HepG2 (cell line): ENCODE data around the gene GFY. TPM values are rescaled to one million over a fixed set of nuclear protein-coding genes. Genes with fewer than 3 reads are reported as not detected.

Experiments
- ETV5 ChIP-seq: IDR thresholded peaks from 2 replicates; pipeline ENCODE4 v1.6.1; 2018; ENCODE audit warnings: missing biosample characterization, missing genetic modification reagents, inconsistent platforms, borderline replicate concordance
- FOSL2 ChIP-seq: sonication (generic); formaldehyde crosslinking; IDR thresholded peaks from 2 replicates; pipeline ENCODE4 v1.4.0; 2020; ENCODE audit warnings: missing genetic modification reagents
- GABPA ChIP-seq, 2 experiments: IDR thresholded peaks; 2 replicates each; pipeline ENCODE4 v1.6.1; 2011 to 2016; ENCODE audit warnings: low read depth in 2 of 2, low read length in 1 of 2, missing biosample characterization in 1 of 2, missing genetic modification characterization in 1 of 2
- HMG20A ChIP-seq: IDR thresholded peaks from 2 replicates; pipeline ENCODE4 v1.6.1; 2016; ENCODE audit warnings: borderline replicate concordance
- KDM2A ChIP-seq: sonication (generic); formaldehyde crosslinking; IDR thresholded peaks from 2 replicates; pipeline ENCODE4 v1.4.0; 2020; ENCODE audit warnings: low read depth, missing genetic modification reagents, borderline replicate concordance
- MBNL3 ChIP-seq: fragments of 250-450 bp; sonication (Bioruptor Pico); conservative IDR thresholded peaks from 2 replicates; pipeline ENCODE4 v1.8.0; 2022; ENCODE audit warnings: mild to moderate bottlenecking, inconsistent platforms
- PCBP2 ChIP-seq: fragments of 200-400 bp; formaldehyde crosslinking; optimal IDR thresholded peaks from 2 replicates; pipeline ENCODE3; 2018; ENCODE audit warnings: low read length, low read depth; ENCODE audit not compliant: poor library complexity, severe bottlenecking
- POLR2A ChIP-seq, 2 experiments: IDR thresholded peaks; 2 replicates each; pipeline ENCODE4 v1.6.1; 2011; ENCODE audit warnings: low read depth in 2 of 2, low read length in 2 of 2, mild to moderate bottlenecking in 1 of 2, moderate library complexity in 1 of 2; ENCODE audit not compliant: insufficient read depth in 1 of 2
- RAD21 ChIP-seq: fragments of 450-650 bp; formaldehyde crosslinking; IDR thresholded peaks from 2 replicates; pipeline ENCODE4 v1.5.0; 2020; ENCODE audit warnings: mild to moderate bottlenecking
- SRF ChIP-seq: IDR thresholded peaks from 2 replicates; pipeline ENCODE4 v1.6.1; 2011; ENCODE audit warnings: mild to moderate bottlenecking, low read depth, low read length, moderate library complexity
- TEAD3 ChIP-seq: optimal IDR thresholded peaks from 2 replicates; pipeline ENCODE3; 2016; ENCODE audit warnings: borderline replicate concordance
- YY1 ChIP-seq: IDR thresholded peaks from 2 replicates; pipeline ENCODE4 v1.6.1; 2011; ENCODE audit warnings: low read length, low read depth, moderate library complexity, mild to moderate bottlenecking; ENCODE audit not compliant: insufficient read depth, insufficient replicate concordance
- ZEB1 ChIP-seq: IDR thresholded peaks from 2 replicates; pipeline ENCODE4 v1.6.1; 2012; ENCODE audit warnings: mild to moderate bottlenecking, low read depth, inconsistent platforms; ENCODE audit not compliant: insufficient replicate concordance
- ZFP36L2 ChIP-seq: sonication (generic); formaldehyde crosslinking; IDR thresholded peaks from 2 replicates; pipeline ENCODE4 v1.4.0; 2020; ENCODE audit warnings: missing genetic modification reagents
- ZNF160 ChIP-seq: sonication (generic); formaldehyde crosslinking; IDR thresholded peaks from 2 replicates; pipeline ENCODE4 v1.8.0; 2022; ENCODE audit warnings: mild to moderate bottlenecking, inconsistent platforms, missing genetic modification reagents
- ZNF20 ChIP-seq: sonication (generic); formaldehyde crosslinking; IDR thresholded peaks from 2 replicates; pipeline ENCODE4 v1.4.0; 2020; ENCODE audit warnings: mild to moderate bottlenecking, moderate library complexity, missing genetic modification reagents
- ZNF225 ChIP-seq: sonication (generic); formaldehyde crosslinking; IDR thresholded peaks from 2 replicates; pipeline ENCODE4 v1.4.0; 2020; ENCODE audit warnings: mild to moderate bottlenecking, missing genetic modification reagents
- ZNF326 ChIP-seq: sonication (generic); formaldehyde crosslinking; IDR thresholded peaks from 2 replicates; pipeline ENCODE4 v1.4.0; 2020; ENCODE audit warnings: missing genetic modification reagents, borderline replicate concordance
- ZNF563 ChIP-seq: sonication (generic); formaldehyde crosslinking; IDR thresholded peaks from 2 replicates; pipeline ENCODE4 v1.8.0; 2022; ENCODE audit warnings: mild to moderate bottlenecking, moderate library complexity, missing genetic modification reagents
- polyA plus RNA-seq, 8 experiments: library from polyadenylated mRNA; depleted of rRNA in 3 of 8; stranded (reverse) in 7 of 8; unstranded in 1 of 8; fragments of >200 nt; fragmentation: Illumina TruSeq in 4 of 8; extraction: Trizol in 4 of 8; gene quantifications; 2 replicates each; pipeline versions ENCODE4 v1.2.1 to v1.2.3, GENCODE V29; 2011 to 2016; ENCODE audit warnings: low read depth in 4 of 8, missing spikeins in 1 of 8, mixed read lengths in 1 of 8; ENCODE audit not compliant: insufficient read depth in 1 of 8
- total RNA-seq, 5 experiments: library from RNA; depleted of rRNA; stranded (reverse); fragments of >200 nt; fragmentation: Illumina TruSeq; extraction: Trizol; gene quantifications; 2 replicates each; pipeline ENCODE4 v1.2.3, GENCODE V29; 2016; ENCODE audit warnings: low read depth in 1 of 5
- TF ChIP-seq, protein P1 (sequence below): IDR thresholded peaks from 2 replicates; pipeline ENCODE4 v1.6.1; 2016; ENCODE audit warnings: low read depth, control low read depth
- TF ChIP-seq, protein P2 (sequence below): sonication (generic); formaldehyde crosslinking; IDR thresholded peaks from 2 replicates; pipeline ENCODE4 v1.4.0; 2020; ENCODE audit warnings: mild to moderate bottlenecking, missing genetic modification reagents, borderline replicate concordance
- TF ChIP-seq, protein P3 (sequence below): sonication (generic); formaldehyde crosslinking; IDR thresholded peaks from 2 replicates; pipeline ENCODE4 v1.4.0; 2020; ENCODE audit warnings: mild to moderate bottlenecking, missing genetic modification reagents

GFY gene
- total and polyA plus RNA-seq, 2 of the 13 experiments (the other 11 are each of a cell fraction or from before 2014, with no cell fraction given), result not detected

DNA sequence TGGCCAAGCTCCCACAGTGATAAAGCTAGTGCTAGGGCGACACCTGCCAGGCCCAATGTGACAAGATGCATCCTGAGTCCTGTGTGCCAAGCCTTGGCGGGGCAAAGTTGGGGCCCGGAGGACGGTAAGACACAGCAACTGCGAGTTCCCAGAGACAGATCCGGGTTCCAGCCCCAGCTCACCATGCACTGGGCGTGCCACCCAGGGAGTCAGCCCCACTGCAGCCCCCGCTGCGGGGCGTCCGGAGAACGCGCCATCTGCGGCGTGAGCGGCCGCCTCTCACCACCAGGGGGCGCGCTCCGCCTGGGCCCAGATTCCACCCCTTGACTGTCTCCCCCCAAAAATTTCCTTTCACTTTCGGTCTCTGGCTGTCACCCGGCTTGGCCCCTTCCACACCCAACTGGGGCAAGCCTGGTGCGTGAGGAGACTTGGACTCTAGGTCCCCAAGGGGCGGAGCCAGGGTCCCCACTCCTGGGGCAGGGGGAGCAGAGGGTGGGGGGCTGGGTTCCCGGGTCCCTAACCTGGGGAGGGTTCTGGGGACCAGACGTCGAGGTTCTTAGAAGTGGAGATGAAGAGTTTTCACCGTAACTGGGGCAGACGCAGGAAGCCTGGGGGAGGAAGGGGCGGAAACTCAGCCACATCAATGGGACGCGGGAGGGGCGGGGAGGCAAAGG lies 48.8 kb downstream of the GFY start, which contains the start of gene FLT3LG (continued):
- TF ChIP-seq RAD21 (peak; percentile 70), MBNL3 (no peak), ZNF20 (CRISPR knock-in tag) (no peak), GABPA (IDR thresholded peaks at IDR 0.05; ENCODE audit: low read depth, low read length) (no peak), GABPA (CRISPR knock-in tag; IDR thresholded peaks at IDR 0.05; ENCODE audit: low read depth) (no peak), POLR2A (IDR thresholded peaks at IDR 0.05; ENCODE audit: insufficient read depth in 1 of 2, low read depth in 2 of 2, low read length in 2 of 2) (0 out of 4 replicates have a peak, but pooled peaks of 1 of the 2 experiments have one; percentile 30), PCBP2 (no peak), ZEB1 (no peak), ZFP36L2 (CRISPR knock-in tag) (no peak), SRF (no peak), ZNF326 (no peak), TEAD3 (peak; percentile 59), HMG20A (no peak), ZNF160 (CRISPR knock-in tag) (no peak), ZNF225 (CRISPR knock-in tag) (0 out of 2 replicates have a peak, but pooled peaks have one; percentile 52), KDM2A (CRISPR knock-in tag) (peak; percentile 56; the same call in 1 of the 2 replicates), FOSL2 (CRISPR knock-in tag) (peak; percentile 21; the same call in 1 of the 2 replicates), ETV5 (CRISPR knock-in tag) (0 out of 2 replicates have a peak, but pooled peaks have one; percentile 12), ZNF563 (CRISPR knock-in tag) (no peak), YY1 (peak; percentile 61)
- TF ChIP-seq, protein P1, sequence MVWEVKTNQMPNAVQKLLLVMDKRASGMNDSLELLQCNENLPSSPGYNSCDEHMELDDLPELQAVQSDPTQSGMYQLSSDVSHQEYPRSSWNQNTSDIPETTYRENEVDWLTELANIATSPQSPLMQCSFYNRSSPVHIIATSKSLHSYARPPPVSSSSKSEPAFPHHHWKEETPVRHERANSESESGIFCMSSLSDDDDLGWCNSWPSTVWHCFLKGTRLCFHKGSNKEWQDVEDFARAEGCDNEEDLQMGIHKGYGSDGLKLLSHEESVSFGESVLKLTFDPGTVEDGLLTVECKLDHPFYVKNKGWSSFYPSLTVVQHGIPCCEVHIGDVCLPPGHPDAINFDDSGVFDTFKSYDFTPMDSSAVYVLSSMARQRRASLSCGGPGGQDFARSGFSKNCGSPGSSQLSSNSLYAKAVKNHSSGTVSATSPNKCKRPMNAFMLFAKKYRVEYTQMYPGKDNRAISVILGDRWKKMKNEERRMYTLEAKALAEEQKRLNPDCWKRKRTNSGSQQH, result peak; percentile 84; the same call in 1 of the 2 replicates
- TF ChIP-seq, protein P2, sequence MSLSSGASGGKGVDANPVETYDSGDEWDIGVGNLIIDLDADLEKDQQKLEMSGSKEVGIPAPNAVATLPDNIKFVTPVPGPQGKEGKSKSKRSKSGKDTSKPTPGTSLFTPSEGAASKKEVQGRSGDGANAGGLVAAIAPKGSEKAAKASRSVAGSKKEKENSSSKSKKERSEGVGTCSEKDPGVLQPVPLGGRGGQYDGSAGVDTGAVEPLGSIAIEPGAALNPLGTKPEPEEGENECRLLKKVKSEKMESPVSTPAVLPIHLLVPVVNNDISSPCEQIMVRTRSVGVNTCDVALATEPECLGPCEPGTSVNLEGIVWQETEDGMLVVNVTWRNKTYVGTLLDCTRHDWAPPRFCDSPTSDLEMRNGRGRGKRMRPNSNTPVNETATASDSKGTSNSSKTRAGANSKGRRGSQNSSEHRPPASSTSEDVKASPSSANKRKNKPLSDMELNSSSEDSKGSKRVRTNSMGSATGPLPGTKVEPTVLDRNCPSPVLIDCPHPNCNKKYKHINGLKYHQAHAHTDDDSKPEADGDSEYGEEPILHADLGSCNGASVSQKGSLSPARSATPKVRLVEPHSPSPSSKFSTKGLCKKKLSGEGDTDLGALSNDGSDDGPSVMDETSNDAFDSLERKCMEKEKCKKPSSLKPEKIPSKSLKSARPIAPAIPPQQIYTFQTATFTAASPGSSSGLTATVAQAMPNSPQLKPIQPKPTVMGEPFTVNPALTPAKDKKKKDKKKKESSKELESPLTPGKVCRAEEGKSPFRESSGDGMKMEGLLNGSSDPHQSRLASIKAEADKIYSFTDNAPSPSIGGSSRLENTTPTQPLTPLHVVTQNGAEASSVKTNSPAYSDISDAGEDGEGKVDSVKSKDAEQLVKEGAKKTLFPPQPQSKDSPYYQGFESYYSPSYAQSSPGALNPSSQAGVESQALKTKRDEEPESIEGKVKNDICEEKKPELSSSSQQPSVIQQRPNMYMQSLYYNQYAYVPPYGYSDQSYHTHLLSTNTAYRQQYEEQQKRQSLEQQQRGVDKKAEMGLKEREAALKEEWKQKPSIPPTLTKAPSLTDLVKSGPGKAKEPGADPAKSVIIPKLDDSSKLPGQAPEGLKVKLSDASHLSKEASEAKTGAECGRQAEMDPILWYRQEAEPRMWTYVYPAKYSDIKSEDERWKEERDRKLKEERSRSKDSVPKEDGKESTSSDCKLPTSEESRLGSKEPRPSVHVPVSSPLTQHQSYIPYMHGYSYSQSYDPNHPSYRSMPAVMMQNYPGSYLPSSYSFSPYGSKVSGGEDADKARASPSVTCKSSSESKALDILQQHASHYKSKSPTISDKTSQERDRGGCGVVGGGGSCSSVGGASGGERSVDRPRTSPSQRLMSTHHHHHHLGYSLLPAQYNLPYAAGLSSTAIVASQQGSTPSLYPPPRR (CRISPR knock-in tag), result 0 out of 2 replicates have a peak, but pooled peaks have one; percentile 20
- TF ChIP-seq, protein P3, sequence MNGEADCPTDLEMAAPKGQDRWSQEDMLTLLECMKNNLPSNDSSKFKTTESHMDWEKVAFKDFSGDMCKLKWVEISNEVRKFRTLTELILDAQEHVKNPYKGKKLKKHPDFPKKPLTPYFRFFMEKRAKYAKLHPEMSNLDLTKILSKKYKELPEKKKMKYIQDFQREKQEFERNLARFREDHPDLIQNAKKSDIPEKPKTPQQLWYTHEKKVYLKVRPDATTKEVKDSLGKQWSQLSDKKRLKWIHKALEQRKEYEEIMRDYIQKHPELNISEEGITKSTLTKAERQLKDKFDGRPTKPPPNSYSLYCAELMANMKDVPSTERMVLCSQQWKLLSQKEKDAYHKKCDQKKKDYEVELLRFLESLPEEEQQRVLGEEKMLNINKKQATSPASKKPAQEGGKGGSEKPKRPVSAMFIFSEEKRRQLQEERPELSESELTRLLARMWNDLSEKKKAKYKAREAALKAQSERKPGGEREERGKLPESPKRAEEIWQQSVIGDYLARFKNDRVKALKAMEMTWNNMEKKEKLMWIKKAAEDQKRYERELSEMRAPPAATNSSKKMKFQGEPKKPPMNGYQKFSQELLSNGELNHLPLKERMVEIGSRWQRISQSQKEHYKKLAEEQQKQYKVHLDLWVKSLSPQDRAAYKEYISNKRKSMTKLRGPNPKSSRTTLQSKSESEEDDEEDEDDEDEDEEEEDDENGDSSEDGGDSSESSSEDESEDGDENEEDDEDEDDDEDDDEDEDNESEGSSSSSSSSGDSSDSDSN (CRISPR knock-in tag), result peak; percentile 42; the same call in 1 of the 2 replicates
